ENCODE data around the gene DLK2. TPM values are rescaled to one million over a fixed set of nuclear protein-coding genes. Genes with fewer than 3 reads are reported as not detected.

DLK2 gene
- total RNA-seq, 1 donor from 2014 or later, result 3.4 TPM

DNA sequence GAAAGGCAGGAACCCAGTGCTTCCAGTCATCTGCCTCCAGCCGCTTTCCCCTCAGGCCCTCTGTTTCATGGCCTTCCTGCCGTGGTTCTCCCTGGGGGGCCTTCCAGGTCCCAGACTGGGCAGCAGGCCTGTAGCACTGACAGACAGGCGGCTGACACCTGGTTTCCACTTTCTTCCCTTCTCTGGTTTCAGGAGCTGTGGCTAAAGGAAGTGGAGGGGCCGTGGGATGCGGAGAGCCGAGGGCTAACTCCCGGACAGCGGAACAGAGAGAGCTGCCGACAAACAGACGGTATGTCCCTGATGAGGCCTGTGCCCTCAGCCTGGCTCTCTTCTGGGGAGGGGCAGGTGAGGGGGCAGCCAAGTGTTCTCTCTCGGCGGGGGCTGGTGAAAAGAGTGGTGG lies 42.3 kb upstream of the DLK2 start:
- Mint-ChIP-seq H3K9me3 (no peaks in the 10 kb centered on the region), H3K27me3 (no peaks in the 10 kb centered on the region), H3K27ac (peak overlapping the region; percentile 56), H3K4me1 (ENCODE audit: unreplicated experiment) (peaks cover 18% of the 10 kb centered on the region), H3K4me3 (no peak overlapping the region), H3K36me3 (no peaks in the 10 kb centered on the region)
- TF ChIP-seq, protein P1, sequence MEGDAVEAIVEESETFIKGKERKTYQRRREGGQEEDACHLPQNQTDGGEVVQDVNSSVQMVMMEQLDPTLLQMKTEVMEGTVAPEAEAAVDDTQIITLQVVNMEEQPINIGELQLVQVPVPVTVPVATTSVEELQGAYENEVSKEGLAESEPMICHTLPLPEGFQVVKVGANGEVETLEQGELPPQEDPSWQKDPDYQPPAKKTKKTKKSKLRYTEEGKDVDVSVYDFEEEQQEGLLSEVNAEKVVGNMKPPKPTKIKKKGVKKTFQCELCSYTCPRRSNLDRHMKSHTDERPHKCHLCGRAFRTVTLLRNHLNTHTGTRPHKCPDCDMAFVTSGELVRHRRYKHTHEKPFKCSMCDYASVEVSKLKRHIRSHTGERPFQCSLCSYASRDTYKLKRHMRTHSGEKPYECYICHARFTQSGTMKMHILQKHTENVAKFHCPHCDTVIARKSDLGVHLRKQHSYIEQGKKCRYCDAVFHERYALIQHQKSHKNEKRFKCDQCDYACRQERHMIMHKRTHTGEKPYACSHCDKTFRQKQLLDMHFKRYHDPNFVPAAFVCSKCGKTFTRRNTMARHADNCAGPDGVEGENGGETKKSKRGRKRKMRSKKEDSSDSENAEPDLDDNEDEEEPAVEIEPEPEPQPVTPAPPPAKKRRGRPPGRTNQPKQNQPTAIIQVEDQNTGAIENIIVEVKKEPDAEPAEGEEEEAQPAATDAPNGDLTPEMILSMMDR (conservative IDR thresholded peaks at IDR 0.05), result no peak
- DNase-seq (ENCODE audit: extremely low spot score, unreplicated experiment), result no peak

- TF ChIP-seq, protein P1 (conservative IDR thresholded peaks at IDR 0.05), result no peak
- Mint-ChIP-seq H3K4me3 (no peak overlapping the region), H3K9me3 (no peaks in the 10 kb centered on the region), H3K27me3 (no peaks in the 10 kb centered on the region), H3K36me3 (no peaks in the 10 kb centered on the region), H3K27ac (peak overlapping the region; percentile 56), H3K4me1 (ENCODE audit: unreplicated experiment) (peaks cover 24% of the 10 kb centered on the region)
- no peak for DNase-seq (ENCODE audit: extremely low spot score, unreplicated experiment)
These were observed 41.7 kb upstream of the DLK2 start for GRCh38 chr6:43497129-43497396.

DNA sequence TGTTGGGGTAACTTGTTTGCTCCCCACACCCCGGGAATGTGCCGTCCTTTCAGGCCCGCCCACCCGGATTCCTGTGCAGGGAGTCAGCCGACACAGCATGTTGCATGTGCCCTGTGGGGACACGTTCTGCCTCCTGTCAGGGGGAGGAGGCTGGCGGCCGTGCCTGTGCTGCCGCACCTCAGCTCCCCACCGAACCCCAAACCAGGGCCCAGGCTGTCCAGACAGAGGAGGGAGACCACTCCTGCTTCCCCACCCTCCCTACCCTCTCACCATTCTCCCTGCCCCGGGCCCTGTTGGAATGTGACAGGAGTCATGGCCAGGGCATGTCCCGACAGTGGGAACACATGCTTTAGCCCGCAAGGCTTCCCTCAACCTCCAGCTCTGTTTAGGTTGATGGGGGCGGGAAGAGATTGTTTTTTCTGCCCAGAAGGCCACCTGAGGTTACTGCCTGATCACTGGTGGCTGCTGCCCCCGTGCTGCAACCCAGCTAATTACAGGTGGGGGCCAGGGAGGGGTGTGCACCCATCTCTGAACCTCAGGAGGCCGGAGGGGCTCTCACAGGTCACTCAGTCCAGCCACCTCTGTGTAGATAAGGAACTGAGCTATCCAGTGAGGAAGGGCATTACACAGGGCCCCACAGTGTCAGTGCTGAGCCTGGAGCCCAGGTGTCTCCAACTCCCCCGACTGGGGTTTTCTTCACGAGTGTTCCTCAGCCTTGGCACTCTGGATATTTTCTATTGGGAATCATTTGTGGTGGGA lies 41.2 kb upstream of the DLK2 start:
- H3K4me1 Mint-ChIP-seq (ENCODE audit: unreplicated experiment), result peaks cover 25% of the 10 kb centered on the region
- H3K9me3 Mint-ChIP-seq, result no peaks in the 10 kb centered on the region
- no peaks in the 10 kb centered on the region for H3K36me3 Mint-ChIP-seq
- peak overlapping the region; percentile 86 for H3K27ac Mint-ChIP-seq
- no peak for DNase-seq (ENCODE audit: extremely low spot score, unreplicated experiment)
- TF ChIP-seq, protein P1 (conservative IDR thresholded peaks at IDR 0.05), result peak; percentile 54
- H3K4me3 Mint-ChIP-seq, result no peak overlapping the region
- H3K27me3 Mint-ChIP-seq, result no peaks in the 10 kb centered on the region

DNA sequence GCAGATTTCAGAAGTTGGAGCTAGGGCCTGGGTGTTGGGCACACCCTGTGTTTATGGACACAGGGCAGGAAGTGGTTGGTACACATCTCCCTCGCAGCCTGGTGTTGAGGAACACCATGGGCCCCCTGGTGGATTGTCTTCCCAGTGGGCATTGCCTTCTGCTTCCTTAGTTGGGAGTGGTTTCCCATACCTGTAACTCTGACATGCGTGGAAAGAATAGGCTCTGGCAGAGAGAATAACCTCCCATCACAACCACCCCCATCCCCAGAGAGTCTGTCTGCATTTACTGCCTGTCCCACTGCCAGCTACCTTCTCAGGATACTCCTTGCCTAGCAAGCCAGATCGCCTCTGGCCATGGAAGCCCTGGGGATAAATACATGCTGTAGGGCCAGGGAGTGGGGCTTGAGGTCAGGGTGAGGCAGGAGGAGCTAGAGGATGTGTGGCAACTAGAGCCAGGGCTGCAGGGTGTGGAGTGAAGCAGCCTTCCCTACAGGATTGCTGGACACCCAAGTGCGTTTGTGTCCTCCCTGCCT lies 40.1 kb upstream of the DLK2 start:
- H3K36me3 Mint-ChIP-seq, result no peaks in the 10 kb centered on the region
- H3K27ac Mint-ChIP-seq, result peak overlapping the region; percentile 86
- H3K9me3 Mint-ChIP-seq, result no peaks in the 10 kb centered on the region
- H3K27me3 Mint-ChIP-seq, result no peaks in the 10 kb centered on the region
- H3K4me3 Mint-ChIP-seq, result no peak overlapping the region
- TF ChIP-seq, protein P1 (conservative IDR thresholded peaks at IDR 0.05), result peak; percentile 17
- DNase-seq (ENCODE audit: extremely low spot score, unreplicated experiment), result no peak
- peaks cover 25% of the 10 kb centered on the region for H3K4me1 Mint-ChIP-seq (ENCODE audit: unreplicated experiment)

DNA sequence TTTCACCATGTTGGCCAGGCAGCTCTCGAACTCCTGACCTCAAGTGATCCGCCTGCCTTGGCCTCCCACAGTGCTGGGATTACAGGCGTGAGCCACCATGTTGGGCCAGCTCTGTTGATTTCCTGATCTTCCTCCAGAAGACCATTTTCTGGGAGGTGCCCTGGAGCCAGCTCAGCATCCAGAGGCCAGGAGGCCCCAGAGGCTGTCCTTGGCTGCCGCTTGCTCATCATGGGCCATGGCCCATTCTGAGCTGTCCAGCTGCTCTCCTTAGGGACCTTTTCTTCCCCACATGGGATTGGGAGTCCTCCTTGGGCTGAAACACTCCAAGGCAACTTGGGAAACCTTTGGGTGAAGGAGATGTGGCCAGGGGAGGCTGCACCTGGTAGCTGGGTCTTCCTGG lies 39.4 kb upstream of the DLK2 start:
- peaks cover 25% of the 10 kb centered on the region for H3K4me1 Mint-ChIP-seq (ENCODE audit: unreplicated experiment)

More for the DNA sequence above, 39.4 kb upstream of the DLK2 start:
- H3K36me3 Mint-ChIP-seq, result no peaks in the 10 kb centered on the region
- H3K27ac Mint-ChIP-seq, result no peak overlapping the region
- no peaks in the 10 kb centered on the region for H3K27me3 Mint-ChIP-seq
- TF ChIP-seq, protein P1 (conservative IDR thresholded peaks at IDR 0.05), result no peak
- no peak for DNase-seq (ENCODE audit: extremely low spot score, unreplicated experiment)
- no peaks in the 10 kb centered on the region for H3K9me3 Mint-ChIP-seq
- no peak overlapping the region for H3K4me3 Mint-ChIP-seq
